HG03565 (cell line): ENCODE results near the gene NRAP.

Experiments
- ATAC-seq: cut with Tn5 transposase; IDR thresholded peaks from one replicate; pipeline ENCODE4 v1.9.1; 2021; ENCODE audit warnings: mild to moderate bottlenecking, moderate library complexity; ENCODE audit not compliant: unreplicated experiment

NRAP gene

GRCh38 chr10:113610631-113611601 is 52.9 kb downstream of the NRAP start:
- no peak for ATAC-seq

GRCh38 chr10:113609704-113610108 is 54.1 kb downstream of the NRAP start:
- ATAC-seq: no peak

GRCh38 chr10:113605268-113605978 is 58.4 kb downstream of the NRAP start:
- no peak for ATAC-seq

- ATAC-seq: no peak
Observed at GRCh38 chr10:113604572-113604971, 59.3 kb downstream of the NRAP start.

- ATAC-seq: no peak
Observed at GRCh38 chr10:113603057-113603777, 60.6 kb downstream of the NRAP start.

- no peak for ATAC-seq
Observed at GRCh38 chr10:113600569-113600968, 63.3 kb downstream of the NRAP start.

- ATAC-seq: no peak
Observed at GRCh38 chr10:113594652-113595051, 69.2 kb downstream of the NRAP start.

- ATAC-seq: no peak
Observed at GRCh38 chr10:113592380-113592779, 71.5 kb downstream of the NRAP start.

GRCh38 chr10:113590581-113590980 is 73.3 kb downstream of the NRAP start:
- no peak for ATAC-seq

- no peak for ATAC-seq
Observed at GRCh38 chr10:113589201-113589770, 74.6 kb downstream of the NRAP start.

- ATAC-seq: peak; percentile 76
Observed at GRCh38 chr10:113585949-113586348, 77.9 kb downstream of the NRAP start.

- ATAC-seq: no peak
Observed at GRCh38 chr10:113583571-113583970, 80.3 kb downstream of the NRAP start.

GRCh38 chr10:113581092-113581491 is 82.7 kb downstream of the NRAP start:
- ATAC-seq: no peak

- no peak for ATAC-seq
Observed at GRCh38 chr10:113578773-113579172, 85.1 kb downstream of the NRAP start.

- ATAC-seq: no peak
Observed at GRCh38 chr10:113576852-113577251, 87.0 kb downstream of the NRAP start.

GRCh38 chr10:113573368-113573767 is 90.5 kb downstream of the NRAP start:
- ATAC-seq: no peak

- ATAC-seq: no peak
Observed at GRCh38 chr10:113572520-113573290, 91.1 kb downstream of the NRAP start.

GRCh38 chr10:113569576-113569975 is 94.3 kb downstream of the NRAP start:
- no peak for ATAC-seq

GRCh38 chr10:113566888-113567287 is 97.0 kb downstream of the NRAP start:
- no peak for ATAC-seq

- no peak for ATAC-seq
Observed at GRCh38 chr10:113565364-113565763, 98.5 kb downstream of the NRAP start.
